HUES64 (cell line): ENCODE results near the gene FAM78A.

Experiments
- H3K27ac ChIP-seq: 2 replicates; pipeline ENCODE4 v1.7.0; 2013; ENCODE audit warnings: low read depth, low read length, inconsistent platforms
- H3K27me3 ChIP-seq: 2 replicates; pipeline ENCODE4 v1.6.1; 2013; ENCODE audit warnings: mild to moderate bottlenecking, low read length; ENCODE audit not compliant: insufficient read depth
- H3K36me3 ChIP-seq: 2 replicates; pipeline ENCODE4 v1.6.1; 2013; ENCODE audit warnings: mild to moderate bottlenecking, low read length; ENCODE audit not compliant: insufficient read depth
- H3K4me1 ChIP-seq: 2 replicates; pipeline ENCODE4 v1.6.1; 2013; ENCODE audit warnings: mild to moderate bottlenecking, low read length, moderate library complexity; ENCODE audit not compliant: insufficient read depth
- H3K4me3 ChIP-seq: 2 replicates; pipeline ENCODE4 v1.5.1; 2013; ENCODE audit warnings: mild to moderate bottlenecking, low read length, moderate library complexity
- H3K9ac ChIP-seq: 2 replicates; pipeline ENCODE4 v1.6.1; 2013; ENCODE audit warnings: mild to moderate bottlenecking, low read depth, low read length
- H3K9me3 ChIP-seq: 2 replicates; pipeline ENCODE4 v1.6.1; 2013; ENCODE audit warnings: low read depth, low read length; ENCODE audit not compliant: insufficient read depth
- WGBS: fragments of 150-250, 120-280 bp; methylation state at CpG from one replicate; pipeline ENCODE4 v1.1.7; 2013; ENCODE audit warnings: missing lambda C conversion rate; 5-methylcytosine and 5-hydroxymethylcytosine counted together

Gene FAM78A

DNA sequence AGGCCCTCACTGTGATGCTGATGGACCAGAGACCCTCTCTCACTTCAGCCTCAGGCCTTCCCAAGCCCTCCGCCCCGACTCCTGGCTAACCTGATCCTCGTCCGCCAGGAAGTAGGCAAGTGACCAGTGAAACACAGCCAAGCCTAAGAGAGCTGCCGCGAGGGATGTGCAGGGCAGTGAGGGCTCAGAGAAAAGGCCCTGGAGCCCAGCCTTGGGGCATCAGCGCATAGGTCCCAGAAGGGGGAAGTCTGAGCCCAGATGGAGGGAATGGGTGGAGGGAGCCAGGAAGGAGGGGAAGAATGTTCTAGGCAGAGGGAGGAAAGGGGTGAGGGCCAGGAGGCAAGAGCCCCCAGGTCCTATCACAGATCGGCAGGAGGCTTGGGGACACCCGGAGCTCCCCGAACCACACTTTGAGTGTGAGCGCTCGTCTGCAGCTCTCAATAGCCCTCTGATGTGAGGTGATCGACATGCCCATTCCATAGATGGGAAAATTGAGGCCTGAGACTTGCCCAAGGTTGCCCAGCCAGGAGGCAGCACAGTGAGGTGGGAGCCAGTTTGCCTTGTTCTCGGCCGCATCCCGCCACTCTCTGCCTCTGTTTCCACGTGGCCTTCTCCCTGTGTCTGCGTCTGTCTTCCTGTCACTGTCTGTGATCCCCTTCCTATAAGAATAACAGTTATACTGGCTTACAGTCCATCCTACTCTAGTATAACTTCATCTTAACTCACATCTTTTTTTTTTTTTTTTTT is 33.4 kb upstream of the FAM78A start:
- Histone ChIP-seq H3K9me3 (no peaks in the 10 kb centered on the region), H3K27me3 (no peaks in the 10 kb centered on the region), H3K4me1 (no peaks in the 10 kb centered on the region; the same call in 1 of the 2 replicates), H3K27ac (no peak overlapping the region), H3K36me3 (no peaks in the 10 kb centered on the region), H3K9ac (no peak overlapping the region), H3K4me3 (no peak overlapping the region)
- 87% methylated on average over 18 of the region's 18 CpGs for WGBS

DNA sequence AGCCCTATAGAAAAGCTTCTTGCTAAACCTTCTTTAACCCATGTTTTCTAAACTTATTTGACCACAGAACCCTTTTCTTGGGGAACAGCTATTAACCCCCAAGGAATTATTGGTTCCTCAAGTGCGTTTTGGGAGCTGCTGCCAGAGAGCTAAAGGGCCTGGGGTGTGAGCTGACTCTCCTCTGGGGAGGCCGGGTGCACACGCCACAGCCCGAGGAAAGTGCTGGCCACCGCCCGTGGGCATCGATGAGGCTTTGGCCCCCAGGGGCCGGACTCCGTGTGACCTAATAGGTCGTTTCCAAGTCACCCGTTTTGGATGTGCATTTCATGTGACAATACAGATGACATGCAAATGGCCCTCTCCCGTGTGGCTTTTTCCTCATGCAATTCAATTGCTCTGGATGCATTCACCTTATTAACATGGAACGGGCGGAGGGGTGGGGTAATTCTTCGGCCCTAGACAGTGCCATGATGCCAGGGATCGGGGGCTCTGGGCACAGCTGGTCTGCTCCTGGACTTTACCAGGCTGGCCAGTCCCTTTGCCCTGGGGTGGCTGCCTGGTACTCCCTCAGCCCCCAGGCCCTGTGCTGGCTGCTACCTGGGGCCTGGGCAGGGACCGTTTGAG is 32.7 kb upstream of the FAM78A start:
- Histone ChIP-seq H3K27ac (no peak overlapping the region), H3K36me3 (no peaks in the 10 kb centered on the region), H3K4me1 (no peaks in the 10 kb centered on the region; the same call in 1 of the 2 replicates), H3K9me3 (no peaks in the 10 kb centered on the region), H3K4me3 (no peak overlapping the region), H3K9ac (no peak overlapping the region), H3K27me3 (no peaks in the 10 kb centered on the region)
- 90% methylated on average over 17 of the region's 17 CpGs for WGBS

DNA sequence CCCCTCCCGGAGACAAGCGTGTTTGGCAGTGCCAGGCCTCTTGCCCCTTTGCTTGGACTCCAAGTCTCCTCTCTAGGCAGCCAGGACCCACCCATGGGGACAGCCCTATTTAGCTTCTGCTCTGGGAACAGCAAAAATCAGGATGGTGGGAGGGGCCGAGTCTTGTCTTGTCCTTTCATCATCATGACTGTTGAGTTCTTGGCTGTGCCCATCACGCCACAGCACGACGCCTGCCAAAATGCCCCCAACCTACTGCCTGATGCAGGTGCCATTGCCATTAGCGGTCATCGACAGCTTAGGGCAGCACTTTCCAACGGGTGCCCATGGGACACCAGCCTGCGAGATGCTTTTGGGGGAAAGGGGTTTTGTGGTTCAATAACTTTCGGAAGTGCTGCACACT is 32.1 kb upstream of the FAM78A start:
- Histone ChIP-seq H3K4me3 (no peak overlapping the region), H3K27me3 (no peaks in the 10 kb centered on the region), H3K4me1 (no peaks in the 10 kb centered on the region; the same call in 1 of the 2 replicates), H3K9me3 (no peaks in the 10 kb centered on the region), H3K27ac (no peak overlapping the region), H3K36me3 (no peaks in the 10 kb centered on the region), H3K9ac (no peak overlapping the region)
- 93% methylated on average over 11 of the region's 11 CpGs for WGBS

DNA sequence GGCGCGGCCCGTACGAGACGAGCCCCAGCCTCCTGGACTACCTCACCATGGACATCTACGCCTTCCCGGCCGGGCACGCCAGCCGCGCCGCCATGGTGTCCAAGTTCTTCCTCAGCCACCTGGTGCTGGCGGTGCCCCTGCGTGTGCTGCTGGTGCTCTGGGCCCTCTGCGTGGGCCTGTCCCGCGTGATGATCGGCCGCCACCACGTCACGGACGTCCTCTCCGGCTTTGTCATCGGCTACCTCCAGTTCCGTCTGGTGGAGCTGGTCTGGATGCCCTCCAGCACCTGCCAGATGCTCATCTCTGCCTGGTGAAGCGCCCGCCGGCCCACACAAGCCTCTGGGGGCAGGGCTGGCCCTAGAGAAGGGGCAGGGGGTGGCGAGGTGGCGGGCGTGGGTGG is 31.7 kb upstream of the FAM78A start:
- H3K4me1 ChIP-seq = no peaks in the 10 kb centered on the region; the same call in 1 of the 2 replicates
- no peaks in the 10 kb centered on the region for H3K27me3 ChIP-seq
- H3K36me3 ChIP-seq = no peaks in the 10 kb centered on the region
- no peak overlapping the region for H3K9ac ChIP-seq
- no peaks in the 10 kb centered on the region for H3K9me3 ChIP-seq
- no peak overlapping the region for H3K4me3 ChIP-seq
- no peak overlapping the region for H3K27ac ChIP-seq
- 93% methylated on average over 31 of the region's 31 CpGs for WGBS

DNA sequence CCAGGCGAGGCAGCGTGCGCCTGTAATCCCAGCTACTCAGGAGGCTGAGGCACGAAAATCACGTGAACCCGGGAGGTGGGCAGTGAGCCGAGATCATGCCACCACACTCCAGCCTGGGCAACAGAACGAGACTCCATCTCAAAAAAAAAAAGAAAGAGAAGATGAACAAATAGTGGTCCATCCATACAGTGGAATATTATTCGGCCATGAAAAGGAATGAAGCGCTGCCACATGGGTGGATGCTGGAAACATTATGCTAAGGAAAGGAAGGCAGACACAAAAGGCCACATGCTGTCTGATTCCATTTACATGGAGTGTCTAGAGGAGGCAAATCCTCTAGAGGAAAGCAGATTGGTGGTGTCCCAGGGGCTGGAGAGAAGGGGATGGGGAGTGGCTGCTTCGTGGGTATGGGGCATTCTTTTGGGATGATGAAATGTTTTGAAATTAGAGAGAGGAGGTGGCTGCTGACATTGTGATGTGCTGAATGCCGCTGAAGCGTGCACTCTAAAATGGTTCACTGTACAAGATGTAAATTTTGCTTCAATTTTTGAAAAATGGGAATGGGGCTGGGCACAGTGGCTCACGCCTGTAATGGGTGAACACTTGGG is 30.2 kb upstream of the FAM78A start:
- H3K27ac ChIP-seq = no peak overlapping the region
- WGBS = 97% methylated on average over 13 of the region's 14 CpGs
- H3K9ac ChIP-seq = no peak overlapping the region
- no peaks in the 10 kb centered on the region for H3K27me3 ChIP-seq
- H3K36me3 ChIP-seq = no peaks in the 10 kb centered on the region
- H3K4me3 ChIP-seq = no peak overlapping the region
- H3K4me1 ChIP-seq = no peaks in the 10 kb centered on the region; the same call in 1 of the 2 replicates
- H3K9me3 ChIP-seq = no peaks in the 10 kb centered on the region

DNA sequence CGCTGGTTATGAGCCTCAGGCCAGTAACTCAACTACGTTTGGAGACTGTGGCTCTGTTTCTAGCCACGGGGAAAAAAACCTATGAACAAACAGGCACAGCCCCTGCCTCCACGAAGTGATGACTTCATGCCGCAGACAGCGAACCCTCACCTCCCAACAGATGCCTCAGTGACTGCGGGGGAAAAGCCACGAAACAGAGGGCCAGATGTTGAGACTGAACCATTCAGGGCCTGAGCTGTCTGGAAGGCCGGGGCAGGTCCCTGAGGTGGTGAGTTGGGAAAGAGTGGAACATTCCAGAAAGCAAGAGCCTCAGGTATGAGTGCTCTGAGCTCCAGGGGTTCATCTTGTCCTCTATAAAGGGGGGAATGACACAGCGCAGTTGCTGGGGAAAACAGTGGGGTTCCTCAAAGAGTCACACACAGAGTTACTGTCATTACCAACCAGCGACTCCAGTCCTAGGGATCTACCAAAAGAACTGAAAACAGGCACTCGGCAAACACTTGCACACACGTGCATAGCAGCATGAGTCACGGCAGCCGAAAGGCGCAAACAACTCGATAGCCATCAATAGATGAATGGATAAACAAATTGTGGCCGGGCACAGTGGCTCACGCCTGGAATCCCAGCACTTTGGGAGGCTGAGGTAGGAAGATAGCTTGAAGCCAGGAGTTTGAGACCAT is 28.5 kb upstream of the FAM78A start:
- H3K4me3 ChIP-seq = no peak overlapping the region
- no peaks in the 10 kb centered on the region for H3K36me3 ChIP-seq
- WGBS = 86% methylated on average over 19 of the region's 19 CpGs
- no peak overlapping the region for H3K27ac ChIP-seq
- H3K27me3 ChIP-seq = no peaks in the 10 kb centered on the region
- no peak overlapping the region for H3K9ac ChIP-seq
- no peaks in the 10 kb centered on the region; the same call in 1 of the 2 replicates for H3K4me1 ChIP-seq
- no peaks in the 10 kb centered on the region for H3K9me3 ChIP-seq

DNA sequence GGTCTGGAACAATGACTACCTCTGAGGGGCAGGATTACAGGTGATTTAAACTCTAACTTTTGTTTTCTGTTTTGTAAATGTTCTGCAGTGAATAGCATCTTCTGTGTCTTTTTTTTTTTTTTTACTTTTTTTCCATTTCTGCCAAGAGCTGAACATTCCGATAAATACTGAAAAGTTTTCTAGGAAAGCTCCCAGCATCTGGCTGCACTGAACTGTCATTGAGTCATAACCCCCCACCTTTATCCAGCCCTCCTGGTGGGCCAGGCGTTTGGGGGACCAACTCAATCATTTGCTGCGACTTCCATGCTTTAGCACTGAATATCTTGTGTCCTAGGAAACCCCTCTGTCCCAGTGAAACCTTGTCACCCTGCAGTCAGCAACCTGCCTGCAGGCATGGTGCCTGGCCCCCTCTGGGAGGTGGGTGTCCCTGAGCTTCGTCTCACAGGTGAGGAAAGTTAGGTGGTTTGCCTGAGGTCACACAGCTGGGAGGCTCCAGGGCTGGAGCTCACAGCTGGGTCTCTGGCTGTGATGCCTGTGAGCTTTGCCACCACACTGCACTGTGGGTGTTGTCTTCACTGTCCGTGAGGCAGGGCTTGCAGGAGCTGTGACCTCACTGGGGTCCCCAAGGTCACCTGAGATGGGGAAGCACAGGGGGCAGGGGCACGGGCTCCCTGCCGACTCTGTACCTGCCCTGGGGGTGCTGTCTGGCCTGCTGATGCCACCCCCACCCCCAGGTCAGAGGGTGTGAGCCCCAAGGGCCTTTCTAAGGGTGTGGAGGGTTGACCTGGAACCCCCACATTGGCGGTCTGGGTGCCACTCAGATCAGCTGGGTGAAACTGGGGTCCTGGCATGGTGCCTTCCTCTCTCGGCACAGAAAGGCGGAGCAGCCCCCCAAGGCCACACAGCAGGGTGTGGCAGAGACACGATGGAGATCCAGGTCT is 27.3 kb upstream of the FAM78A start:
- H3K27ac ChIP-seq = no peak overlapping the region
- no peak overlapping the region for H3K4me3 ChIP-seq
- no peaks in the 10 kb centered on the region for H3K27me3 ChIP-seq
- H3K4me1 ChIP-seq = no peaks in the 10 kb centered on the region; the same call in 1 of the 2 replicates
- no peak overlapping the region for H3K9ac ChIP-seq
- WGBS = 87% methylated on average over 11 of the region's 11 CpGs
- H3K36me3 ChIP-seq = no peaks in the 10 kb centered on the region
- no peaks in the 10 kb centered on the region for H3K9me3 ChIP-seq

DNA sequence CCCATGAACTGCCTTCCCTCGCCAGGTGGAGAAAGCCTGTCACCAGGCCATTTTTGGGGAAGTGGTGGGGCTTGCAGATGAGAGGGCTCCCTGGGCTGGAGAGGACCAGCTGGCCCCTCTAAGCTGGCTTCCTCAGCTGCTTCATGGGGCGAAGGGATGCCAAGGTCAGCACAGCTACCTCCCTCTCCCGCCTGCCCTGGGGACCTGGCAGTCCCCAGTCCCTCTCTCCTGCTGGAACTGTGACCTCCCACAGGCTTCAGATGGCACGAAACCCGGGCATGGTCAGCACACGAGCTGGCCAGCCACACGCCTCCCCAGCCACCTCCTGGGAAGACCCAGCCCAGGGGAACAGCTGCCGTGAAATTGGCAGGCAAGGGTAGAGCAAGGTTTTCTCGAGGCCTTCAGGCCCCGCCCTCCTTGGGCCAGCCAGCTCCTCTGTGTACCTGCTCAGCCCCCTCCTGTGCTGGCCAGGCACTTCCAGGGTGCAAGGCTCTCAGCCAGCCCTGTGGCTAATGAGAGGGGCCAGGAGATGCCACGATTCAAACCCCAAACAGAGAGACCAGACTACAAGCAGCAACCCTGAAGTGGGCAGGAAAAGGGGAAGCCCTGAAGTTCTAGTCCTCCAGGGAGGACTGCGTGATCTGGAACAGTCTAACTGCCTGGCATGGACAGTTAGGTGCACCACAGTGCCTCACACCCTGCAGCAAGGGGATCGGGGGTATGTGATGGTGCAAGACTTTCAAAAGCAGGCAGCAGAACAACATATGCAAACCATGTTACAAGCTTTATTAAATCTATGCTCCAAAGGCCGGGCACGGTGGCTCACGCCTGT is 26.1 kb upstream of the FAM78A start:
- no peak overlapping the region for H3K27ac ChIP-seq
- no peaks in the 10 kb centered on the region for H3K27me3 ChIP-seq
- H3K9ac ChIP-seq = no peak overlapping the region
- WGBS = 87% methylated on average over 16 of the region's 16 CpGs
- no peaks in the 10 kb centered on the region for H3K36me3 ChIP-seq
- H3K9me3 ChIP-seq = no peaks in the 10 kb centered on the region
- no peak overlapping the region for H3K4me3 ChIP-seq
- H3K4me1 ChIP-seq = no peaks in the 10 kb centered on the region; the same call in 1 of the 2 replicates

DNA sequence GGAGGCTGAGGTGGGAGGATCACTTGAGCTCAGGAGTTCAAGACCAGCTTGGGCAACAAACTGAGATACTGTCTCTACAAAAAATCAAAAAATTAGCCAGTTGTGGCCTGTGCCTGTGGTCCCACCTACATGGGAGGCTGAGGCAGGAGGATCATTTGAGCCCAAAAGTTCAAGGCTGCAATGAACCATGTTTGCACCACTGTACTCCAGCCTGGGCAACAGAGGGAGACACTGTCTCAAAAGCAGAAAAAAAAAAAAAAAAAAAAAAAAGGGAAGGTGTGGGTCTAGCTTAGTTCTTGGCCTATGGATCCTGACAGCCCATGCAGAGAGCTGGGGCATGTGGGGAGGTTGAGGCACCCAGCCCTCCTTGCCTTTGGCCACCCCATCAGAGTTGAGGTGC is 24.1 kb upstream of the FAM78A start:
- no peaks in the 10 kb centered on the region for H3K36me3 ChIP-seq
- no peaks in the 10 kb centered on the region; the same call in 1 of the 2 replicates for H3K4me1 ChIP-seq
- no peak overlapping the region for H3K9ac ChIP-seq

DNA sequence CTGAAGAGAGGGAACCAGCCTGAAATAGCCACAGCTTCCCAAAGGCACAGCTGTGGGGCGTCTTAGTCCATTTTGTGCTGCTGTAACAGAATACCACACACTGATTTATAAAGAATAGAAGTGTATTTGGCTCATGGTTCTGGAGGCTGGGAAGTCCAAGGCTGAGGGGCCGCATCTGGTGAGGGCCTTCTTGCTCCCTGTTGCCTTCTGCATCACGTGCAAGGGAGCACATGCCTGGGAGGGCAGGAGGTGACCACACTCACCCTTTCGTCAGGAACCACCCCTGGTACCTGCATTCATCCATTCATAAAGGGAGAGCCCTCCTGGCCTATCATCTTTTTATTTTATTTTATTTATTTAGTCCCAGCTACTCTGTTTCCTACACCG is 23.6 kb upstream of the FAM78A start:
- Histone ChIP-seq H3K9ac (no peak overlapping the region), H3K36me3 (no peaks in the 10 kb centered on the region), H3K27ac (no peak overlapping the region), H3K27me3 (no peaks in the 10 kb centered on the region), H3K9me3 (no peaks in the 10 kb centered on the region), H3K4me1 (no peaks in the 10 kb centered on the region; the same call in 1 of the 2 replicates), H3K4me3 (no peak overlapping the region)
- 74% methylated on average over 5 of the region's 5 CpGs for WGBS

More for the DNA sequence above, 24.1 kb upstream of the FAM78A start:
- H3K4me3 ChIP-seq = no peak overlapping the region
- H3K27ac ChIP-seq = no peak overlapping the region
- no peaks in the 10 kb centered on the region for H3K9me3 ChIP-seq
- H3K27me3 ChIP-seq = no peaks in the 10 kb centered on the region
